GM18526 (cell line): ENCODE measurements around the gene E2F3.

Experiments
- POLR2A ChIP-seq: IDR thresholded peaks from 3 replicates; pipeline ENCODE4 v1.6.1; 2011; ENCODE audit not compliant: insufficient read length; ENCODE audit errors: extremely low read depth

The E2F3 gene

DNA sequence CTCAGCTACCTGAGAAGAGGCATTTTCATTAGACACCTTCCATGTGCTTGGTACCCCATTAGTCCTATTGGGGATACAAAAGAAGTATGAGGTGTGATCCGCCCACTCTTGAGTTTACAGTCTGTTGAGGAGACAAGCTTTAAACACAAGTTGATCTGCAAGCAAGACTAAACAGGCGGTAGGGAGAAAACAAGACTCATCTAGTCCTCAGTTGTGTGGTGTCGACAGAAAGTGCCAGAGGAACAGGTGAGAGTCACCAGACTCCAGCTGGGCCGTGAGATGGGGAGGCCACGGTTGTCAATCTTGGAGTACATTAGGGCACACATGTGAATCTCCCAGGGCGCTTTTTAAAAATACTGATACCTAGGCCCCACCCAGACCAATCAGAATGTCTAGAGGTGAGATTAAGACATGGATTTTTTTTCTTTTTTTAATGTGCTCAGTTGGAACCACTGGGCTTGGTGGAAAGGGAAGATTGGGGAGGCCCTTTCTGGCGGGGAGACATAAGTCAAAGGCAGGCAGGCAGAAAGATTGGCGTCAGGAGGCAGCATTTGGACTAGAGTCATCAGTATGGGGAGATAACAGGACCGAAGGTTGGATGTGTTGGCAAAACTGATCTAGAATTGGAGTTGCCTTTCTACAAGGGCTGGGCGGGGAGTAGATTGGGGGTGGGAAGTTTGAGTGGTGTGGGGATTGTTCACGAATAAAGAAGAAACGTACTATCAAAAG, 10.4 kb downstream of the E2F3 start:
- TF ChIP-seq POLR2A, result no peak

DNA sequence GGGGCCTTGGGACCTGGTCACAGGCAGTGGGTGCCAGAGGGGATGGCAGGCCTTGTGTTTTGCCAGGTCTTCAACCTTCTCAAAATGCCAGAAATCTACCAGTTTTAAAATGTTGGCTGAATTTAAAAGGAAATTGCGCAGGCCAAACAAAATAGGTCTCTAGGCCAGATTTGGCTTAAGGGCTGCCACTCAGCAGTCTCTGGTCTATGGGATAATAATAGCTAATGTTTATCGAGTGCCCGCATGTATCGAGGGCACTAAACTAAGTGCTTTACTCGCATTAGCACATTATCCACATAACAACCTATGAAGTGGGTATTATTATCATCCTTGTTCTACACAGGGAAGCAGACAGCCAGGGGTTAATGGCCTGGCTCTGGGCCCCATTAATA, 11.0 kb downstream of the E2F3 start:
- no peak for TF ChIP-seq POLR2A

DNA sequence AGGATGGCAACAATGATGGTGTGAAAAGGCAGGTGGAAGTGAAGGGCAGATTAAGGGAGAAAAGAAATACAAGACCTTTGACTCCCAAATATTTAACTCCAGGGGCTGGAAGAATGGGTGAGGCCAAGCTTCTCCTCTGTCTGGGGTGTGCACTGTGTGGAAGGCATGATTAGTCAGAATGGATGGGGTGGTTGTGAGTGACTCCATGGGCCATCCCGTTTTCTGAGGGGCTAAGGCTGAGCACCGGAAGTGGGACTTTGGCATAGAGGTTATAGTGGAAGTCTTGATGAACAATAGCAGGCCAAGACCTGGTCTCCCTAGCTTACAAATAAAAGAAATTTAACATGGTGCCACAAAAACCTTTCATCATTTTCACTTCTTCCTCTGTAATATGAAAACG, 12.1 kb downstream of the E2F3 start:
- TF ChIP-seq POLR2A, result no peak

DNA sequence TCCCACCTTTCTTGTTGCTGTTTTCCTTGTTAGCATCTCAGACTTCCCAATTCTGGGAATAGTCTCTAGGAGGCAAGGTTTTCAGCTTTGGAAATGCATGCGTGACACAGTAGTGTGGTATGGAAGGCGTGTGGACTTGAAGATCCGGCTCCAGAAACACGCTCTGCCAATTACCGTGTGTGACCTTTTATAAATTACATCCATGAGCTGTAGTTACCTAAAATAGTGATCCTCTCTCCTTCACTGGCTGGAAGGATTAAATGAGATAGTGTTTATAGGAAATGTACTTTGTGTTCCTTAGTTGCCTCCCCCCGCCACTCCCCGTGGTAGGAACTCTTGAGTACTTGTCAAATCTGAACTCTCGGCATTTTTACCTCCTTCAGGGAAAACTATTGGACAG, 13.0 kb downstream of the E2F3 start:
- TF ChIP-seq POLR2A, result no peak

DNA sequence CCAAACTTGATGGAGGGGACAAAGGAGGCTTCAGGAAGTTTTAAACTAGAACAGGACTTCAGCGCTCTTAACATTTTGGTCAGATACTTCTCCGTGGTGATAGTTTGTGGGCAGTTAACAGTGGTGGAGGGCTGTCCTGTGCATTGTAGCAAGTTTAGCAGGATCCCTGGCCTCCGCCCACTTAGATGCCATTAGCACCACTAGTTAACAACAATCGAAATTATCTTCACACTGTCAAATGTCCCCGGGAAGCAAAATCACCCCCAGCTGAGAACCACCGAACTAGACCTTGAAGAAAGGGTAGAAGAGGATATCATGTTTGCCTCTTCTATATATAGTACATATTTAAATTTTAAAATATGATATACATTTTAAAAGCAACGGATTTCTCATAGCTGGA, 13.6 kb downstream of the E2F3 start:
- no peak for TF ChIP-seq POLR2A

DNA sequence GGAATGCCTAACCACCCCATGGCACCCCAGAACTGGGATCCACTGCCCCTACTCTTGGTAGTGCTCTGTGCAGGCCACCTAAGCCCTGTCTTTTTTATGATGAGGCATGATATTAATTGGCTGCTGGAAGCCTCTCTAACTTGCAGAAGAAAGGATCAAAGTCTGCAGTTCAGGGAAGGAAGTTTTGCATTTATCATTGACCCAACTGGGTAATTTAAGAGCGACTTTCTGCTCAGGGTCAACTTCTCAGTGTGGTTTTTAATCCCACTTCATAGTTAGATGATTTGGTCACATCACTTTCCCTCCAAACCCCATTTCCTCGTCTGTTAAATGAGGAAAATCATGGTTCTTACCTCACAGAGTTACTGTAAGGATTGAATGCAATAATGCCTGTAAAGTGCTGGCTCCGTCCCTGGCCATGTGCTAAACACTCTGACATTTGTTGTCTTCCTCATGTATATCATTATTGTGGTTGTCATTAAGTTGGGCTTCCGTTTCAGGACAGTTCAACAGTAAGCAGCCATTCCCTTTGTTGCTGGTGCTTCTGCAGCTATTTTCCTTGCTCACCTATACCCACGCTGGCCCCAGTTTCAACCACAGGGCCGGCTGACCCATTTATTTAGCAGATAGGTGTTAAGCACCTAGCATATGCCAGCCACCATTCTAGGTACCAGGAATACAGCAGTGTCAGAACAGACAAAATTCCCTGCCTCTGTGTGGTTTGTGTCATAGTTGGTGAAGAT, 14.2 kb downstream of the E2F3 start:
- TF ChIP-seq POLR2A, result no peak

DNA sequence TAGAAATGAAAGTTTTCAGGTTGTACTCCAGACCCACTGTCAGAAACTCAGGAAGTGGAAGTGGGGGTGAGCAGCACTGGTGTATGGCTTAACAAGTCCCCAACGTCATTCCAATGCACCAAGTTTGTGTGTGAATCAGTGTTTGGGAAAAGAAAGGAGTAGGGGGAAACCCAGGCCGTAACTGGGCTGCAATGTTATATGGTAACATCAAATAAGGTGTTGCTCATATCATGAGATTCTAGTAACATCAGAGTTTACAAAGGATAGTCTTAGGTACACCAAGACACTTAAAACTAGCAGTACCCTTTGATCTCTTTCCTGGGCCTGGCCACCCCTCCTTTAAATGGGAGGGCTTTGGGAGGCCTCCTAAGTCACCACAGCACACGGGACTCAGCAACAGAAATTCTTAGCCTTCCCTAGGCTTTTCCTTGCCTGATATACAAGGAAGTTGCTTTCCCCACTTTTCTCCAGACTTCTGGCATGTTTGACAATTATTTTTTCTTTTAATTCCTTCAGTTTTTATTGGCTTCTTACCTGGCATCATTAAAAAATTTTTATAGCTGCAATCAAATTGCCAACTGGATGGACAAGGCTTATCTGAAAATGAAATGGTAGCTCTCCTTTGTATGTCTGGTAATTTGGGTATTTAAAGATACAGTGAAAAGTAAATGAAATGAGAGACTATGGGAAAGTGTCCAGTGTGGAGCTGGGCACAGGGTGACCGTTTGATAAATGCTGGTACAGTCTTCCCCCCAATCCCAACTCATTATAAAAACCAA, 15.1 kb downstream of the E2F3 start:
- TF ChIP-seq POLR2A, result no peak

DNA sequence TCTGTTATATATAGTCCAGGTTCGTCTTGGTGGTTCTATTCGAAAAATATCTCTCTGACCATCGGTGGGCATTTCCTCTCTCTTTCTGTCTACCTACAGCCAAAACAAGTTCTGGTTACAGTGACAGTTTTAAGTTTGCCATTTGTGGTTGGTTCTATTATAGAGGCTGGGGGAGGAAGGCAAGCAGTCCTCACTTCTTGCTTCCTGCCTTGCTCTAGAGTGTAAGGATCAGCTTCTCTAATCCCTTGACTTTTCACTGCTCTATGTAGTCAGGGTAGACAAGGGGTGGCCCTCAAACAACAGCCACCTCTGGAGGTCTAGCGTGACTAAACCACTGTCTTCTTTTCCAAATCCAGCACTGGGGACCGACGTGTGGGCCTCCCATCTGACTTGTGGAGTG, 16.1 kb downstream of the E2F3 start:
- no peak for TF ChIP-seq POLR2A

DNA sequence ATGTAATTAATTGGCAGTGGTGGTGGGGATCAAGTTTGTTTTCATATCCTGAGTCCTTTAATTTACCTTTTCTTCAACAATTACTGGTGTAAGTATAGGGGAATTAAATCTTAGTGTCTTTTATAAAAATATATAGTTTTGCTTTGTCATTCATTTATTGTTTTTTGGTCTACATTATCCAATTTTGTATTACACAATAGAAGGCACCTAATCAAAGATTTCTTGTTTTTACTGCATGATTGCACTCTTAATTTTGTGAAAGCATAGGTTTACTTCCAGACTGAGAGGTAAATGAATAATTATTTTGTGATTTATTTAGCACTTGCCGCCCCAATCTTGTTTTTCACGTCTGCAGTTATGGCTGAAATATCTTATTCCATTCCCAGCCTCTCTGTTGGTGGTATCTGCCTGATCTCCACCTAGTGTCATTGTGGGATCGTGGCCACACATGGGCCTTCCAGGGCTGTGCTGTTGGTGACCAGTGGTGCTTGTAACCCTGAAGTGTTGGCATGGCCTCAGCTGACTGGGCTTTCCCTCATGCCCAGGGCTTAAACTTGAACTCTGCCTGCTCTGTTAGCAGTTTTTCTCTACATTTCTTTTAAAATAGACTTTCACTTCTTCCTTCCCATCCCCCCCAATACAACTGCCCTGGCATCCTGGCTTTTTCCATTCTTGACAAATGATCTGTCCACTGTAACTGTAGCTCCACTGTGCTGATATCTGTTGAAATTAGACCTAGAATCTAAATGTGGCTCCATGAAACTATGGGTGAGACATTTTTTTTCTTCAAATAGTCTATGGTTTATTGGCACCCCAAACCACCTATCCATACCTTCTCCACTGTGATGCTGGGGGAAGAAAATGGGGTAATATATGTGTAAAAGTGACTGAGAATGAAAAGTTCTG, 24.8 kb downstream of the E2F3 start:
- TF ChIP-seq POLR2A, result no peak

- TF ChIP-seq POLR2A, result no peak
Measured at GRCh38 chr6:20427856-20428255, 26.2 kb downstream of the E2F3 start.

- TF ChIP-seq POLR2A, result no peak
Measured at GRCh38 chr6:20432692-20433091, 31.0 kb downstream of the E2F3 start.

DNA sequence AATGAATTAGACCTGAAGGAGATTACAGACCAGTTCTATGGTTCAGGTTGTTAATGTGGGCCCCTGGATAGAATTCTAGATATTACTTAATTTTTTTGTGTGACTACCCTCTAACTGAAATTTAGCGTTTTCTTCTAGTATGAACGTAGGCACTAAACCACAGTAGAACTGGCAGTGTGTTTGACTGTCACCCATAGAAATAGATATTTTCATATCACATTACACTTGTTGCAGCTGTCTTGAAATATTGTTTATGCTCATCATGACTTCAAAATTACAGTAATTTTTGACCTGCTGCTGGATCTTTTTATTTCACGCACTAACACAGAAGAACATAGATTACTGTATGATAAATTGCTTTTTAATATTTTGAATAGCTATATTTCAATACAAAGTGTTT, 31.6 kb downstream of the E2F3 start:
- no peak for TF ChIP-seq POLR2A

DNA sequence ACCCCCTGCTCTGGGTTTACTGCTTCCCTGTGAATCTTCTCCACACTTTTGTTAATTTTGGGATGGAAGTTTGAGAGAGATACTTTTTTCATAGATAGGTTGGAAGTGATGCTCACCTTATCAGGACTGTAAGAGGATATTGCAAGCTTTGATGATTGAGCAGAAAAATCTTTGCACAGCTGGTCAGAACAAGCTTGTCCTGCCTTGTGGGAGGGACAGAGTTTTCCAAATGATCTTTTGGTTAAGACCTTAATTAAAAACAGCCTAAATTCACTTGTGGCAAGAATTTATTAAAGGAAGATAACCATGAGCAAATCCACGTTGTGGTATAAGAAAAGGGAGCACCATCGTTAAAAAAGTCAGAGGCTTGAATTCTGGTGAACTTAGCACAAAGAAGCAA, 32.2 kb downstream of the E2F3 start:
- TF ChIP-seq POLR2A, result no peak

DNA sequence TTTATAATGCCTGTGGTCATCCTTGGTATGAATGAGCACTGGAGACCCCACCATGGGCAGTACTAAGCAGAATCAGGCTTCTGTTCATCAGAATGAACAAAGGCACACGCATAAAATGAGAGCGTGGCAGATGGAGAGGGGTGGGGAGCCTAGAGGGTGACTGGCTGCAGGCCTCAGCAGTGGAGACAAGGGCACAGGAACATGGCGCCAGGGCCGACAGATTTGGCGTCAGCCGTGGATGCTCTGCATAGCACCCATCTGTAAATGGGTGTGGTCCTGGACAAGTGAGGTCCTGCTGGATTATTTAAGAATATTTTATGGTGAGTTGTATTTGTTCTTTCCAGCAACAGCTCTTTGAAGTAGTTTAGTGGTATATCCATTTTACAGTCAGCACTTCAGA, 33.1 kb downstream of the E2F3 start:
- TF ChIP-seq POLR2A, result no peak

GRCh38 chr6:20436719-20437118, 35.0 kb downstream of the E2F3 start:
- no peak for TF ChIP-seq POLR2A
